Measurements from ENCODE around the gene IGFN1.

The IGFN1 gene

DNA sequence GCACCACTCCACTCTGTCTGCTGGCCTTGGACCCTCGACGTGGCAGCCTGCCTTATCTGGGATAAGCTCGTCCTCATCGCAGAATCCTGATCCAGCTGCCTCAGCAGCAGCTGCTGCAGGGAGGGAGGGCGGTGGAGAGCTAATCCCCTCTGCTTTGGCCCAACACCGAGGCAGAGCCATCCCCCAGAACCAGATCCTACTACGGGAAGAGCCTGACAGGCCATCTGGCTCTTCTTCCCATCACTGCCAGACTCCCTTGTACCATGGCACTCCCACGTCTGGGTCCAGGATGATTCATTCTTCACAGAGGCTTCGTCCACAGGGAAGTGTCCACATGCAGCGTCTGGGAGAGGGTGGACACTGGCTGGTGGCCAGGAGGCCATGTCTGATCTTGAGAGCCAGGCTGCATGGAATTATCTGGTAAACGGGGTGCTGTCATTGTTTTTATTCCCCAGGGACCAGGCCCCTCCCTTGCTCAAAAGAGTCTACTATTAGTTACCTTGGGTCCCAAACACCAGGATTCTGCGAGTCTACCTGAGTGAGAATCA is 78.1 kb downstream of the IGFN1 start:
- no peak for DNase-seq

DNA sequence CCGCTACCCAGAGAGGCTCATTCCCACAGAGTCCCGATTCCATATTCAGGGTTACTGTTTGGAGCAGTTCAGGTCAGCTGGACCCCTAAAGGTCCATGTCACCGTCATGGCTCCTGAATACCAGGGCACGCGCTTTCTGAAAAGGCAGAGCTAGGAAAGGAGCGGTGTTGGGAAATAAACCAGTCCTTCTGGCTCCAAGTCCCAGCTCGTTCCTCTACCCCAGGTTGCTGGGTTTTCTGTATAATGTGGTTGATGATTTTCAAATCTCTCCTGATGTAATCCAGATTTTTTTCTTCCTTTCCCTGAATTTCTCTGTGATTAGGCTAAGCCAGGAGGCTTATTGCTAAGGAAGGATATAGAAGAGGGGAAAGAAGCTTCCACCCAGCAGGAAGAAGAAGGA is 78.7 kb downstream of the IGFN1 start:
- no peak for DNase-seq

DNA sequence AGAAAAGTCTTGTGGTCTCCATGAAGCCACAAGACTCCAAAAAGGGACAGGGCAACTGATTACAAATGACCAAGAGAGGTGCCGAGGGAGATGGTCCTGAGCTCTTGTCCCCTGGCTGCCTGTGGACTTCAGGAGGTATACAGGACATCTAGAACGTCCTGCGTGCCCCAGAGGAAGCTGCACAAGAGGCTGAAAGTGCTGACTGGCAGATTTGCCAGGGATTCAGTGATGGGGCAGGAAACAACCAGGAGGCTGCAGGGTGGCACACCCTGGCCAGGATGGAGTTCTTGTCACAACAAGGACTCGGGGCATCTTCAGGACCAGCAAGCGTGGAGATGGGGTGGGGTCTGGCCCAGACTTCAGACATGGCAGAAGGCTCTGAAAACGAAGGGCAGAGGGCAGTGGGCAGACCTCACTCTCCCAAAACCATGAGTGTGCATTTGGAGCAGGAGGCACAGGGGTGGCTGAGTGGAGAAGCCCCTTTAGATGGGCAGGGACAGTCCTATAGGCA is 79.3 kb downstream of the IGFN1 start:
- DNase-seq, result no peak

DNA sequence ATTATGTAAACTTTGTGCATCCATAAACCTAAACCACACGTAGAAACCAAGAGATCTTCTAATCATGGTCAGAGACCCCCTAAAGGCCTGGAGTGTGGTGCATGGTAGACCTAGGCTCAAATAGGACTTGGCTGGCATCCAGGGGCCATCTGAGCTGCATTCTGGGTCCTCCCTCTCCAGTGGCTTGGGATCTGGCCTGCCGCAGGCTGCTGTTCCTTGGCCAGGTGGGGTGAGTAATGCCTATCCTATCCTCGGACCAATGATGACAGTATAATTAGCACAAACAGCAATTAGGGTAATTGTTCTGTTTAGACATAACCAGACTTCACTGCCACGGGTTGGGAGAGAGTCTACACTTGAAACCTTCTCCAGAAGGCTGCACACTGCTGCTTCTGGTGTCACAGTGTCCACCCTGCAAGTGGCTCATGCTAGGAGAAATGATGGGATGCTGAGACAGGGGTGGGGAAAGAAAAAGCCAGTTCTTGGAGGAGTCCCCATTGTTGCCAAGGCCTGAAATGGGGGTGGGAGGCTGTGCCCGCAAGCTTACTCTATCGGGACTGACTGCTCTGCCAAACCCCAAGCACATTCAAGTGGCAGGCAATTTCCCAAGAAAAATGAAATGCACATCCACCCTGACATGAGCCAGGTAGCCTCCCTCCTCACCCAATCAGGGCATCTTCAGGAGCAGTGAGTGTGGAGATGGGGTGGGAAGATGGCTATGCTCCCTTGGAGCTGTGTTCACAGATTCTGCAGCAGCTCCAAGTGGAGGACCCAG is 80.2 kb downstream of the IGFN1 start:
- no peak for DNase-seq

DNA sequence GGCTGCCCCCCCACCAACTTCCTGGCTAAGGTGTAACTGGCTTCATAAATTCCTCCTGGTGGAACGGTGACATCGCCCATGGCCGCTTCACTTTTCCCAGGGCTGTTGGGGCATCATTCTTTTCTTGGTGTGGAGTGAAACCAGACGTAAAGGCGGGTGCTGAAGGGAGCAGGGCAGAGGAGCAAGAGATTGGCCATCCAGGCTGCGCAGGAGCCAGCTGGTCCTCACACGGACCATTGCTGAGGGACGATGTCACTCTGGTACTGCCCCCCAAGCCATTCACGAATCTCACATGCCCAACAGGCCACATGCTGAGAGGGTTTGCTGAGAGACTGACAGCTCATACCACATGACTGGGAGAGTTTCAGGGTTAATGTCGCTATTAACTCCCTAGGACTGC is 82.2 kb downstream of the IGFN1 start:
- DNase-seq, result no peak

DNA sequence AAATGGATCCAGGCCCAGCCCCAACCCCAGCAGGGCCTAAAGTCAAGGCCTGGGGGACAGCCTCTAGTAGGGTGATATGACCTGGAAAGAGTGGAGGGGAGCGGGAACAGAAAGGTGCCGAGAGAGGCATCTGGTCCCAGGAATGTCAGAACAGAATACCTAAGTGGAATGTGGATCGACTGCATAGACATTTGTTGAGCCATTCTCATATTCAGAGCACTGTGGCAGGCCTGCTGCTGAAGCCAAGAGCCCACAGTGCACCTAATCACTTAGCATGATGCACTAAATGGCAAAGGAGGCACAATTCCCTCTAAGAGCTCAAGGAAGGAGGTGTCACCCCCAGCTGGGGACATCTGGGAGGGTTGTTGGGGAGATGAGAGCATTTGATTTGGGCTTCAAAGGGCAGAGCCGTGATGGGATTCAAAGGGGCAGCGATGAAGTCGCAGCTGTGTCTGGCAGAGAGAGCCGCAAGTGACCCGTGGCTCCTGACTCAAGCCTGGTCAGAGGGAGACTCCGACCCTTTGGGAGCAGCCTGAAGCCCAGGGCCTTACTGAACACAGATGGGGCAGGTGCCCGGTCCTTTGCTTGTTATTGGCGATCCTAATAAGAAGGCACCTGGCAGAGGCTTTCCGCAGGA is 84.1 kb downstream of the IGFN1 start:
- no peak for DNase-seq

DNA sequence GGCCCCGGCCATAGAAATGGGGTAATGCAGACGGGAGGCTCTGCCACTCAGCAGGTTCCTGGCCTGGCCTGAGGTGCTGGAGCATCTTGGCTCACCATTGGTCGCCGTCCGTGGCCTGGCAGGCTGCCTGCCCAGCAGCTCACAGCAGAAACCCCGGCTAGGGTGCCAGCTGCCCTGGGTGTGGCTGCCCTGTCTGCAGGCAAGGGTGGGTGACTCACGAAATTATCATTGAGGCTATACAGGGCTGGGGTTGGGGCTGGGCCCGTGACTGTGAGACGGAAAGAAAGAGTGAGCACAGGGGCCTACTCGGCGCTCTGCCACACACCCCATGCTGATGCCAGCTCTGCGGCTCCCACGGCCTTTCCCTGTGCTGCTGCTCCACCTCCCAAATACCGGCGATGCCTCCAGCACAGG is 84.6 kb downstream of the IGFN1 start:
- DNase-seq, result no peak

DNA sequence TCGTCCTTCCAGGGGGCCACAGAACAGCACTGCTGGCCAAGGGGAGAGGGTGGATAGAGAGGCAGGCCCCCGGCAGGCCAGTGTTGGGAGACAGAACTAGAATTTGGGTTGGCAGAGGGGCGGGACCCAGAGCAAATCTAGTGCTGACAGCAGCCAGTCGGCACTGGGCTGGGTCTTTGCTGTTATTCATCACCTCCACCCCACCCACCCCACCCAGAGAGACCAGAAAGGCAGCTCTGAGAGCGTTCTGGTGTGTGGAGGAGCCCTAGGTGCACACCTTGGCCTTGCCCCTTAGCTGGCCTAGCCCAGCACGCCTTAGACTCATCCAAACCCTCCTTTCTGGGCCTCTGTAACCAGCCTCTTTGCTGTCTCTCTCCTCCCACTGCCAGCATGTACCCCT is 86.3 kb downstream of the IGFN1 start:
- no peak for DNase-seq

DNA sequence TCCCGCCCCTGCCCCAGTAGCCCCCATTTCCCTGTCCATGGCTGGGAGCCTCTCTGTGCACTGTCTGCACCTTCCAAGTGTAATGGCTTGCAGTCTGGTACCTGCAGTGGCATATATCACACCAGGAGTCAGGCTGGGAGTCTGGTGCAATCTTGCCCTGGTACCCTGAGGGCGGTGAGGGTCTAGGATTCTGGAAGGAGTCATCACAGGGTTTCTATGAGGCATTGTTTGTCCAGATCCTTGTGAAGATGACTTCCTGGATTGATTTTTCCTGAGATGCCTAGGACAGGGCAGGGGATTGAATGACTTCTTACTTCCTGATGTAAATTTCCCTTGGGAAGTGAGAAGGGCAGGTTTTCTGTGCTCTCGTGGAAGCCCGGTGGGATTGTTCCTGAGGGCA is 86.8 kb downstream of the IGFN1 start:
- no peak for DNase-seq

All from stimulated activated CD4-positive, alpha-beta T cell treated with anti-CD3 and anti-CD28 coated beads, Interleukin-2, amount 100 ng/mL, for 24 hours (primary cell).